HG02798 (cell line): ENCODE data around the gene LRP2.
A peak's percentile ranks its signal among the peaks of the same experiment; 100 is the strongest.

Experiments used
- ATAC-seq: cut with Tn5 transposase; IDR thresholded peaks from one replicate; pipeline ENCODE4 v1.9.1; 2021; ENCODE audit warnings: mild to moderate bottlenecking; ENCODE audit not compliant: unreplicated experiment, poor library complexity

LRP2 gene

DNA sequence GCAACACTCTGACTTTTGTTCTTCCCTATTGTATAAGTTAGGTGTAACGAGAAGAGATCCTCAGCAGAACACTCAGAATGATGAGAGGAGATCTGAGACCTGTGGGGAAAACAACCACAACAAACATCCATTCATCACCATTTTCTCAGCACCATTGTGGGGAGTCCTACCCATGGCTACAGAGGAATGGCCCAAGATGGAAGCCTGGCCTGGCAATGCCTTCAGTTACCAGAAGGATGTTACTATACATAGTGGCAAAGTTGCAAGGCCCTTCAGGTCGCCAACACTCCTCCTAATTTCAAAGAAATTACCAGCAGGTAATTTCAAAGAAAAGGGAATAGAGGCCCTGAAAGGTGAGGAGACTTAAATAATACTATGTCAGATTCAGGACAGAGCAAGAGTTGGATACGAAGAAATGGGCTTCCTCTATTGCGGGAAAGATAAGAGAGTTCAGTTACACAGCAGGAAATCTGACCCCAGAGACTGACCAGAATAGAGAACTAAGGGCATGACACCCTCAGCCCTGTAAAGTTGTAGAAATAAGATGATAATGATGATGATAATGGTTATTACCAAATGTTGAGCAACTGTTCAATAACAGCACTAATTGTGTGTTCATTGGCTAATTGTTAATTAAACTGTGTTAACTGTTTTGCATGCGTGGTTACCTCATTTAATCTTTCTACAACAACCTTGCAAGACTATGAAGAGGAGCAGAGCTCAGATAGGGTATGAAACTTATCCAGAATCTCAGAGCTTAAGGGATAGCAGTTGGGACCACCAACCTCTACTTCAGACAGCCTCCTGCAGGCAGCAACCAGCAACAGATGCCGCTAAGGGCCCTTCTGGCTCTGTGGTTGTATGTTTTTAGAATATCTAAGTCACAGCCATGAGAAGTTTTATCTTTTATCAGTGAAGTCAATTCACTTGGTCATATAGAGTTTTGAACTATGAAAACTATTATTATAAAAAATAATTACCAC is 255.5 kb downstream of the LRP2 start:
- ATAC-seq = no peak

- ATAC-seq = no peak
Observed at GRCh38 chr2:169106134-169106533, 256.2 kb downstream of the LRP2 start.

DNA sequence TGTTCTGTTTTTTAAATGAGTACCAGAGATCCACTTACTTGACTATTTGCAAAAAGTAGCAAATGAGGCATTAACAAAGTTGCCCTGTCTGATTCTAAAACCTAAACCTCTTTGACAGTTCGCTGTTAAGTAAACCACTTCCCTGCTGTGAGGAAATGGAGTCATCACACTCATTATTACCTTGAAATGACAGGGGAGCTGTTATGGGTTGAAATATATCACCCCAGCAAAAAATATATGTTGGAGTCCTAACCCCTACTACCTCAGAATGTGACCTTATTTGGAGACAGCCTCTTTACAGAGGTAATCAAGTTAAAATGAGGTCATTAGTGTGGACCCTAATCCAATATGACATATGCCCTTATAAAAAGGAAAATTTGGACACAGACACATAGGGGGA is 256.9 kb downstream of the LRP2 start:
- no peak for ATAC-seq

GRCh38 chr2:169104848-169105247 is 257.5 kb downstream of the LRP2 start:
- ATAC-seq = no peak

DNA sequence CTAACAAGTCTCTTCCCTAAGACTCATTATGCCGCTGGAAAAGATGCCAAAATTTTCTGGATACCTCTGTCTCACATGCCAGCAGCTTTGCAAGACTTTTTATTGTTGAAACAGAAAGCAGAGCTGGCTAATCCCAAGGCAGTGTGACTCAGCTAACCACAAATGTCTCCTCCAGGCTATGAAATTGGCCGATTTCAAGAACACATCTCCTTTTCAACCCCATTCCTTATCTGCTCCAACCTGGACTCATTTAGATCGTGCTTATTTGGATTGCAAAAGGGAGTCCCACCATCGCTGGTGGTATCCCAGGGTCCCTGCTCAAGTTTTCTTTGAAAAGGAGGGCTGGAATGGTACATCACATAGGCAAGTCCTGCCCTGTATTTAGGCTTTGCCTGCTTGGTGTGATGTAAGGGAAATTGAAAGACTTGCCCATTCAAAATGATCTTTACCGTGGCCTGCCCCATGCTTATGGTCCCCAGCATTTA is 266.7 kb downstream of the LRP2 start:
- peak; percentile 38 for ATAC-seq

- ATAC-seq = no peak
Observed at GRCh38 chr2:169094676-169095075, 267.7 kb downstream of the LRP2 start.

- no peak for ATAC-seq
Observed at GRCh38 chr2:169093535-169093934, 268.8 kb downstream of the LRP2 start.

DNA sequence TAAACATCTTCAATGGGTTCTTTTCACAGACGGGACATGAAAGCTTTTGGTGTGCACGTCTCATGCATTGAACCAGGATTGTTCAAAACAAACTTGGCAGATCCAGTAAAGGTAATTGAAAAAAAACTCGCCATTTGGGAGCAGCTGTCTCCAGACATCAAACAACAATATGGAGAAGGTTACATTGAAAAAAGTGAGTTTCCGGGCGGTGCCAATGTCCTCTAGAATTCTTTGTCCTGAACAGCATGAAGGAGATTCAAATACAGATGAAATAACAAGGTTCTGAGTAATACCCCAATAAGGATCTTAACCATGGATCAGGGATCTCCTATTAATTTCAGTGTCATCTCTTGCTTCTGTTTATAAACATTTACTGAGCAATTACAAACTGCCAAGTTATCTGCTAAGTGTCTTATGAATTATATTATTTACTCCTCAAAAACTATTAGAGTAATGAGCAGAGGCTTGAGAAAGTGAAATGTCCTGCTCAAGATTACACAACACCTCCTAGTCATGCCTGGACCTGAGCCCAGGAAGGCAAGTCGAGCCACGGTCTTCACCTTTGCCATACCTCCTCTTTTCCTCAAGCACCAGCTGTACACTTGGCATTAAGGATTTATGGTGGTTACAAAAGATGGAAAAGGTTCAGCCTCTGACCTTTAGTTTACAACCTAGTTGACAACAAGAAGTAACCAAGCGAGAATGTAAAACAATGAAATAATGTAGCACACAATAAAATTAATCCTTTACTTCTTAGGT is 270.4 kb downstream of the LRP2 start:
- ATAC-seq = no peak

GRCh38 chr2:169091256-169091655 is 271.1 kb downstream of the LRP2 start:
- no peak for ATAC-seq

- no peak for ATAC-seq
Observed at GRCh38 chr2:169090133-169090820, 272.1 kb downstream of the LRP2 start.

DNA sequence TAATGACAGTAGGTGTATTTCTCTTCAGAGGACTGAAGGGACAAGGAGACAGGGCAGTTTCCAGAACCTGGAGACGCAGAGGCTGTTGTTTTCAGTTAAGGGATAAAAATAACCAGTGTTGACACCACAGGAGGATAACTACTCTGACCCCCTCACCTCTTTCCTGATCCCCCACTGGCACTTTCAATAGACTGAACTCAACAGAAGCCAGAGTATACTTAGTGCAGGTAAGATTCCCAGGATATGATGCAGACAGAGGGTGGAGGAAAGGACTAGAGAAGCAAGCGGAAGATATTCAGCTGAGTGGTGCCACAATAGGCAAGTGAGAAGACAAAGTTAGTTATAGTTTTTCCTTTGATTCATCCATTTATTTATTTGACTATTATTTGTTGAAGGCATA is 273.2 kb downstream of the LRP2 start:
- ATAC-seq = no peak

DNA sequence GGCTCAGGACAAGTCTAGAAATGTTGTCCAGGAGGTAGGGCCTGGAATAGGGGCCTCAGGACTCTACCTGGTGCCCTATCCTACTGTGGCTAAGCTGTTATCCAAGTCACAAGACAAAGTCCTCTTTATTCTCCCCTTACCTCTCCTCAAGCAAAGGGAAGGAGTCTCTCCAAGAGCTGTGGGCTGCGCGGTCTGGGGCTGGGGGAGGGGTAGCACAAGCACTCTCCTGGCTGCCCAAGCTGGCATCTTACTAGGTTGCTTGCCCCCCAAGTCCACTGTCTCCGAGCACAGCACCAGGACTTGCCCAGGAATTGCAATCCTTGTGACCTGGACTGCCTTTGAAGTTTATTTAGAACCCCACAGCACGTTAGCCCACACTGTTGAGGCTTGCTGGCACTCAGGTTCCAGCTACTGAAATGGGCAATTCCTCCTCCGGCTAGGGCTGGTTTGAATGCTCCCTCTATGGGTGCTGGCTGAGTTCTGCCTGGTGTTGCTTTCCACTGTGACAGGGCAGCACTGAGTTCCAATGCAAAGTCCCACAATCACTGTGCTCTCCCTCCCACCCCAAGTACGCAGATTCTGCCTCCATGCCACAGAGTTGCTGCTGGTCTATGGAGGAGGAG is 274.5 kb downstream of the LRP2 start:
- no peak for ATAC-seq

DNA sequence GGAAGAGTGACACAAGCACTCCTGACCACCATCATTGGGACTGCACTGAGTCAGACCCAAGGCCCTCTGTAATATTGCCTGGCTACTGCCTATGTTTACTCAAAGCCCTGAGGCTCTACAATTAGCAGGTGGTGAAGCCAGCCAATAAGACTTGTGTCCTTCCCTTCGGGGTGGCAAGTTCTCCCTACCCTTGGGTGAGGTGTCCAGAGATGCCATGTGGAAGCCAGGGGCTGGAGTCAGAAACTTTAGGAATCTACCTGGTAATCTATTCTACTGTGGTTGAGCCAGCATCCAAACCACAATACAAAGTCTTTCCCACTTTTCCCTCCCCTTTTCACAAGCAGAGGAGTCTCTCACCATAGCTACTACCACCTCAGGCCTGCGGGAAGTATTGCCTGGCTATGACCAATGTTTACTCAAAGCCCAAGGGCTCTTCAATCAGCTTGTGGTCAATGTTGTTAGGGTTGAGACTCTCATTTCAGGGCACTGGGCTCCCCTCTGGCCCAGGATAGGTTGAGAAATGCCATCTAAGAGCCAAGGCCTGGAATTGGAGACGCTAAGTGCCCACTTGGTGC is 275.4 kb downstream of the LRP2 start:
- ATAC-seq = no peak

GRCh38 chr2:169082995-169083394 is 279.3 kb downstream of the LRP2 start:
- peak; percentile 58 for ATAC-seq

GRCh38 chr2:169081551-169081950 is 280.8 kb downstream of the LRP2 start:
- no peak for ATAC-seq

DNA sequence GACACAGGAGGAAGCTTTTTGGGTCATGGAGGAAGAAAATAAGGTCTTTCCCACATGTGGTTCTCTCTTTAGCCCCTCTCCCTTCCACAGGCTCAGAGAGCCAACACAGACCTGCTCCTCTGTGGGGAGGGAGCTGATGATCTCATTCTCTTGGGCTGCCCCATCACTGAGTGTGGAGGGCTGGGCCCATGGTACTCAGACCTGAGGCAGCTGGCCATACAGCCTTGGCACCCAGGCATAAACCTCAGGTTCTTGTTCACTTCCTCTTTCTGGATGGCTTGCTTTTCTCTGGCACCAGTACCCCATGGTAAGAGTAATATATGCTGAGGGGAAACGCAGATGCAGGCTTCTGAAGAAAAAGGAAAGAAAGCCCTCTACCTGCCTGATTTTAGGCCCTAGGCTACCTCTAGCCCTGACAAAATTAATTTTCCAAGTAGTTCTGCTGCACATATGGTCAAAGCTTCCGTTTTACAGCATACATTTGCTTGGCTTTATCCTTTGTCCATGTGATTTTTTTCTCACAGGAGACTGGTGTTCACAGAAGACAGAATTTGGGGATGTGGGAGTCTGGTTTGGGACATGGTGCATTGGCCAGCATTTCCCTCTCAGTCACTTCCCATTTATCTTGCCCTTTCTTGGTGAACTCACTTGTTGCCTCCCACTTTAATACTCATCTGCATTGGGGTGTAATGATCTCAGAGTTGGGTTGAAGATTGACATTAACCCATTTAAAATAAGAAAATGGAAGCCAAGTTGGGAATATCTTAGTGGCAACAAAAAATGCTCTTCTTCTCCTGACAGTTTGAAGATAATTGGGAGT is 281.9 kb downstream of the LRP2 start:
- peak; percentile 88 for ATAC-seq

DNA sequence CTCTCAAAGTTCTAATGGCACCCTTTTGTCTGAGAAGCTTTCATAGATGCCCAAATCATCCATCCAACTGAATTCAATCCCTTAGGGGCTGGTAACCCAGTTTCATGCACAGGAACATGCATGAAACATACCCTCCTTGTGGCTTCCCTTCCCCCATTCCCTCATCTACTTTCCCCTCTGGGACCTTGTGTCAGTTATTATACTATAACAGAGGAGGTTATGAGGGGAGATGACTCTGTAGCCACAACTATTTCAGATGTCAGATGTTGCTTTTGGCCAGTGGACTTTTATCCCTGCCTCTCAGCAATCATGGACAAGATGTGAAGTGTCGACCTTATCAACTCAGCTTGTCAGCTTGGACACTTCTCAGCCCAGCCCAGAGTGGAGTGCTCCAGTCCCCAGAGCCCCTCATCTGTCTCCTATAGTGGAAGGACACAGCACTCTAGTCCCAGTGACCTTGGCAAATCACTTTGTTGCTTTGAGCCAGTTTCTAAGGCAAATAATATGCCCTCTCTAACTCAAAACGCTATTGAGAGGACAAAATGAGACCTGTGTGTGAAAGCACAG is 284.6 kb downstream of the LRP2 start:
- no peak for ATAC-seq
